SKM-1 treated with dmso at 0.1 percent for 144 hours (cell line): Measurements from ENCODE around the gene USP17L12.
"Not testable (repeated sequence)": the region's sequence is repeated elsewhere in the genome, so short reads cannot be mapped to it uniquely, and the experiment has no call there.

Source experiments
- DNase-seq: peaks from one replicate; lab custom pipeline; 2025; ENCODE audit not compliant: unreplicated experiment; lab: John Stamatoyannopoulos, UW

Gene USP17L12, protein sequence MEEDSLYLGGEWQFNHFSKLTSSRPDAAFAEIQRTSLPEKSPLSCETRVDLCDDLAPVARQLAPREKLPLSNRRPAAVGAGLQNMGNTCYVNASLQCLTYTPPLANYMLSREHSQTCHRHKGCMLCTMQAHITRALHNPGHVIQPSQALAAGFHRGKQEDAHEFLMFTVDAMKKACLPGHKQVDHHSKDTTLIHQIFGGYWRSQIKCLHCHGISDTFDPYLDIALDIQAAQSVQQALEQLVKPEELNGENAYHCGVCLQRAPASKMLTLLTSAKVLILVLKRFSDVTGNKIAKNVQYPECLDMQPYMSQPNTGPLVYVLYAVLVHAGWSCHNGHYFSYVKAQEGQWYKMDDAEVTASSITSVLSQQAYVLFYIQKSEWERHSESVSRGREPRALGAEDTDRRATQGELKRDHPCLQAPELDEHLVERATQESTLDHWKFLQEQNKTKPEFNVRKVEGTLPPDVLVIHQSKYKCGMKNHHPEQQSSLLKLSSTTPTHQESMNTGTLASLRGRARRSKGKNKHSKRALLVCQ

DNA sequence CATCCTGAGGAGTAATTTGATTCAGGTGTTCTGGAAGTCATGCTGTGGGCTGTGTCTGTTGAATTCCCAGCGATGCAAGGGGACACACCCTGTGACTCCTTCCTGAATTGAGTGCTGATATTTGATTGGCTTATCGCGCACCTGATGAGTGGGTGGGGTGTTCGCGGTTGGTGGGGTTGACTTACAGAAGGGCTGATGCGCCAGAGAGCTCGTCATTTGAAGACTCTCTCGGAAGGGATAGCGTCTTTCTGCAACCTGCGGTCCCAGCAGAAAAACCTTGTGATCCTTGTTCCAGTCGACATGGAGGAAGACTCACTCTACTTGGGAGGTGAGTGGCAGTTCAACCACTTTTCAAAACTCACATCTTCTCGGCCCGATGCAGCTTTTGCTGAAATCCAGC, at the start of gene USP17L12:
Gene USP17L12 (plus strand): TSS at position 301 of the 400 bp plus-strand sequence. CDS start 0 bp downstream, at position 301.
- DNase-seq: not testable (repeated sequence)

DNA sequence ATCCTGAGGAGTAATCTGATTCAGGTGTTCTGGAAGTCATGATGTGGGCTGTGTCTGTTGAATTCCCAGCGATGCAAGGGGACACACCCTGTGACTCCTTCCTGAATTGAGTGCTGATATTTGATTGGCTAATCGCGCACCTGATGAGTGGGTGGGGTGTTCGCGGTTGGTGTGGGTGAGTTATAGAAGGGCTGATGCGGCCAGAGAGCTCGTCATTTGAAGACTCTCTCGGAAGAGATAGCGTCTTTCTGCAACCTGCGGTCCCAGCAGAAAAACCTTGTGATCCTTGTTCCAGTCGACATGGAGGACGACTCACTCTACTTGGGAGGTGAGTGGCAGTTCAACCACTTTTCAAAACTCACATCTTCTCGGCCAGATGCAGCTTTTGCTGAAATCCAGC, 9.6 kb upstream of the USP17L12 start, which contains the start of gene USP17L10:
Gene USP17L10 (plus strand): TSS at position 301 of the 400 bp plus-strand sequence. CDS start 0 bp downstream, at position 301.
- not testable (repeated sequence) for DNase-seq

DNA sequence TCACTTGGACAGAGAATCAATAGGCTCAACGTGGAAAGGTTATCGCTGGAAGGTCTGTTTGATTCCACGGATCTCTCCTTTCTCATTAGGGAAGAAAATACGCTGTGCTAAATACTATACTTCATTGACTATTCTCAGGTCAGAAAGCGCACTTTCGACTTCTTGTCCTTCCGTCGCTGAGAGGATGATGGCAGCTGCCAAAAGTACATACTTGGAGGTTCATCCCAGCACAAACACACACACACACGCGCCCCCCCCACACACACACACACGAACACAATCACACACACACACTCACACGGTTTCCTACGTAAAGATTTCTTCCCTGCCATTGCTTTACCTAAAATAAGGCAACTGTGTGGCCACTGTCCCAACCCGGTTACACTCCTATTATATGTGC, 5.3 kb upstream of the USP17L12 start:
- not testable (repeated sequence) for DNase-seq

DNA sequence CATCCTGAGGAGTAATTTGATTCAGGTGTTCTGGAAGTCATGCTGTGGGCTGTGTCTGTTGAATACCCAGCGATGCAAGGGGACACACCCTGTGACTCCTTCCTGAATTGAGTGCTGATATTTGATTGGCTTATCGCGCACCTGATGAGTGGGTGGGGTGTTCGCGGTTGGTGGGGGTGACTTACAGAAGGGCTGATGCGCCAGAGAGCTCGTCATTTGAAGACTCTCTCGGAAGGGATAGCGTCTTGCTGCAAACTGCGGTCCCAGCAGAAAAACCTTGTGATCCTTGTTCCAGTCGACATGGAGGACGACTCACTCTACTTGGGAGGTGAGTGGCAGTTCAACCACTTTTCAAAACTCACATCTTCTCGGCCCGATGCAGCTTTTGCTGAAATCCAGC, 4.8 kb upstream of the USP17L12 start, which contains the start of gene USP17L11:
Gene USP17L11 (plus strand): TSS at position 301 of the 400 bp plus-strand sequence. CDS start 0 bp downstream, at position 301.
- not testable (repeated sequence) for DNase-seq

DNA sequence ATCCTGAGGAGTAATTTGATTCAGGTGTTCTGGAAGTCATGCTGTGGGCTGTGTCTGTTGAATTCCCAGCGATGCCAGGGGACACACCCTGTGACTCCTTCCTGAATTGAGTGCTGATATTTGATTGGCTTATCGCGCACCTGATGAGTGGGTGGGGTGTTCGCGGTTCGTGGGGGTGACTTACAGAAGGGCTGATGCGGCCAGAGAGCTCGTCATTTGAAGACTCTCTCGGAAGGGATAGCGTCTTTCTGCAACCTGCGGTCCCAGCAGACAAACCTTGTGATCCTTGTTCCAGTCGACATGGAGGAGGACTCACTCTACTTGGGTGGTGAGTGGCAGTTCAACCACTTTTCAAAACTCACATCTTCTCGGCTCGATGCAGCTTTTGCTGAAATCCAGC, 4.6 kb downstream of the USP17L12 start, which contains the start of gene USP17L13:
Gene USP17L13 (plus strand): TSS at position 301 of the 400 bp plus-strand sequence. CDS start 0 bp downstream, at position 301.
- DNase-seq: not testable (repeated sequence)

DNA sequence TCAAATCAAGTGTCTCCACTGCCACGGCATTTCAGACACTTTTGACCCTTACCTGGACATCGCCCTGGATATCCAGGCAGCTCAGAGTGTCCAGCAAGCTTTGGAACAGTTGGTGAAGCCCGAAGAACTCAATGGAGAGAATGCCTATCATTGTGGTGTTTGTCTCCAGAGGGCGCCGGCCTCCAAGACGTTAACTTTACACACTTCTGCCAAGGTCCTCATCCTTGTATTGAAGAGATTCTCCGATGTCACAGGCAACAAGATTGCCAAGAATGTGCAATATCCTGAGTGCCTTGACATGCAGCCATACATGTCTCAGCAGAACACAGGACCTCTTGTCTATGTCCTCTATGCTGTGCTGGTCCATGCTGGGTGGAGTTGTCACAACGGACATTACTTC, 10.3 kb downstream of the USP17L12 start:
- not testable (repeated sequence) for DNase-seq

DNA sequence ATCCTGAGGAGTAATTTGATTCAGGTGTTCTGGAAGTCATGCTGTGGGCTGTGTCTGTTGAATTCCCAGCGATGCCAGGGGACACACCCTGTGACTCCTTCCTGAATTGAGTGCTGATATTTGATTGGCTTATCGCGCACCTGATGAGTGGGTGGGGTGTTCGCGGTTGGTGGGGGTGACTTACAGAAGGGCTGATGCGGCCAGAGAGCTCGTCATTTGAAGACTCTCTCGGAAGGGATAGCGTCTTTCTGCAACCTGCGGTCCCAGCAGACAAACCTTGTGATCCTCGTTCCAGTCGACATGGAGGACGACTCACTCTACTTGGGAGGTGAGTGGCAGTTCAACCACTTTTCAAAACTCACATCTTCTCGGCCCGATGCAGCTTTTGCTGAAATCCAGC, 14.1 kb downstream of the USP17L12 start, which contains the start of gene USP17L15:
Gene USP17L15 (plus strand): TSS at position 301 of the 400 bp plus-strand sequence. CDS start 0 bp downstream, at position 301.
- not testable (repeated sequence) for DNase-seq

DNA sequence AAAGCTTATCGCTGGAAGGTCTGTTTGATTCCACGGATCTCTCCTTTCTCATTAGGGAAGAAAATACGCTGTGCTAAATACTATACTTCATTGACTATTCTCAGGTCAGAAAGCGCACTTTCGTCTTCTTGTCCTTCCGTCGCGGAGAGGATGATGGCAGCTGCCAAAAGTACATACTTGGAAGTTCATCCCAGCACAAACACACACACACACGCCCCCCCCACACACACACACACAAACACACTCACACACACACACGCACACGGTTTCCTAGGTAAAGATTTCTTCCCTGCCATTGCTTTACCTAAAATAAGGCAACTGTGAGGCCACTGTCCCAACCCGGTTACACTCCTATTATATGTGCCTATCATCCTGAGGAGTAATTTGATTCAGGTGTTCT, 18.5 kb downstream of the USP17L12 start:
- DNase-seq: not testable (repeated sequence)

DNA sequence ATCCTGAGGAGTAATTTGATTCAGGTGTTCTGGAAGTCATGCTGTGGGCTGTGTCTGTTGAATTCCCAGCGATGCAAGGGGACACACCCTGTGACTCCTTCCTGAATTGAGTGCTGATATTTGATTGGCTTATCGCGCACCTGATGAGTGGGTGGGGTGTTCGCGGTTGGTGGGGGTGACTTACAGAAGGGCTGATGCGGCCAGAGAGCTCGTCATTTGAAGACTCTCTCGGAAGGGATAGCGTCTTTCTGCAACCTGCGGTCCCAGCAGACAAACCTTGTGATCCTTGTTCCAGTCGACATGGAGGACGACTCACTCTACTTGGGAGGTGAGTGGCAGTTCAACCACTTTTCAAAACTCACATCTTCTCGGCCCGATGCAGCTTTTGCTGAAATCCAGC, 23.6 kb downstream of the USP17L12 start, which contains the start of gene USP17L17:
Gene USP17L17 (plus strand): TSS at position 301 of the 400 bp plus-strand sequence. CDS start 0 bp downstream, at position 301.
- not testable (repeated sequence) for DNase-seq

DNA sequence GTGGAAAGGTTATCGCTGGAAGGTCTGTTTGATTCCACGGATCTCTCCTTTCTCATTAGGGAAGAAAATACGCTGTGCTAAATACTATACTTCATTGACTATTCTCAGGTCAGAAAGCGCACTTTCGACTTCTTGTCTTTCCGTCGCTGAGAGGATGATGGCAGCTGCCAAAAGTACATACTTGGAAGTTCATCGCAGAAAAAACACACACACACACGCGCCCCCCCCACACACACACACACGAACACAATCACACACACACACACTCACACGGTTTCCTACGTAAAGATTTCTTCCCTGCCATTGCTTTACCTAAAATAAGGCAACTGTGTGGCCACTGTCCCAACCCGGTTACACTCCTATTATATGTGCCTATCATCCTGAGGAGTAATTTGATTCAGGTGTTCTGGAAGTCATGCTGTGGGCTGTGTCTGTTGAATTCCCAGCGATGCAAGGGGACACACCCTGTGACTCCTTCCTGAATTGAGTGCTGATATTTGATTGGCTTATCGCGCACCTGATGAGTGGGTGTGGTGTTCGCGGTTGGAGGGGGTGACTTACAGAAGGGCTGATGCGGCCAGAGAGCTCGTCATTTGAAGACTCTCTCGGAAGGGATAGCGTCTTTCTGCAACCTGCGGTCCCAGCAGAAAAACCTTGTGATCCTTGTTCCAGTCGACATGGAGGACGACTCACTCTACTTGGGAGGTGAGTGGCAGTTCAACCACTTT, 28.2 kb downstream of the USP17L12 start, which contains the start of gene USP17L18:
Gene USP17L18 (plus strand): TSS at position 678 of the 728 bp plus-strand sequence. CDS start 0 bp downstream, at position 678.
- not testable (repeated sequence) for DNase-seq

DNA sequence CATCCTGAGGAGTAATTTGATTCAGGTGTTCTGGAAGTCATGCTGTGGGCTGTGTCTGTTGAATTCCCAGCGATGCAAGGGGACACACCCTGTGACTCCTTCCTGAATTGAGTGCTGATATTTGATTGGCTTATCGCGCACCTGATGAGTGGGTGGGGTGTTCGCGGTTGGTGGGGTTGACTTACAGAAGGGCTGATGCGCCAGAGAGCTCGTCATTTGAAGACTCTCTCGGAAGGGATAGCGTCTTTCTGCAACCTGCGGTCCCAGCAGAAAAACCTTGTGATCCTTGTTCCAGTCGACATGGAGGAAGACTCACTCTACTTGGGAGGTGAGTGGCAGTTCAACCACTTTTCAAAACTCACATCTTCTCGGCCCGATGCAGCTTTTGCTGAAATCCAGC, 33.1 kb downstream of the USP17L12 start, which contains the start of gene USP17L19:
Gene USP17L19 (plus strand): TSS at position 301 of the 400 bp plus-strand sequence. CDS start 0 bp downstream, at position 301.
- not testable (repeated sequence) for DNase-seq

DNA sequence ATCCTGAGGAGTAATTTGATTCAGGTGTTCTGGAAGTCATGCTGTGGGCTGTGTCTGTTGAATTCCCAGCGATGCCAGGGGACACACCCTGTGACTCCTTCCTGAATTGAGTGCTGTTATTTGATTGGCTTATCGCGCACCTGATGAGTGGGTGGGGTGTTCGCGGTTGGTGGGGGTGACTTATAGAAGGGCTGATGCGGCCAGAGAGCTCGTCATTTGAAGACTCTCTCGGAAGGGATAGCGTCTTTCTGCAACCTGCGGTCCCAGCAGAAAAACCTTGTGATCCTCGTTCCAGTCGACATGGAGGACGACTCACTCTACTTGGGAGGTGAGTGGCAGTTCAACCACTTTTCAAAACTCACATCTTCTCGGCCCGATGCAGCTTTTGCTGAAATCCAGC, 37.9 kb downstream of the USP17L12 start, which contains the start of gene USP17L20:
Gene USP17L20 (plus strand): TSS at position 301 of the 400 bp plus-strand sequence. CDS start 0 bp downstream, at position 301.
- not testable (repeated sequence) for DNase-seq

DNA sequence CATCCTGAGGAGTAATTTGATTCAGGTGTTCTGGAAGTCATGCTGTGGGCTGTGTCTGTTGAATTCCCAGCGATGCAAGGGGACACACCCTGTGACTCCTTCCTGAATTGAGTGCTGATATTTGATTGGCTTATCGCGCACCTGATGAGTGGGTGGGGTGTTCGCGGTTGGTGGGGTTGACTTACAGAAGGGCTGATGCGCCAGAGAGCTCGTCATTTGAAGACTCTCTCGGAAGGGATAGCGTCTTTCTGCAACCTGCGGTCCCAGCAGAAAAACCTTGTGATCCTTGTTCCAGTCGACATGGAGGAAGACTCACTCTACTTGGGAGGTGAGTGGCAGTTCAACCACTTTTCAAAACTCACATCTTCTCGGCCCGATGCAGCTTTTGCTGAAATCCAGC, 42.6 kb downstream of the USP17L12 start, which contains the start of gene USP17L21:
Gene USP17L21 (plus strand): TSS at position 301 of the 400 bp plus-strand sequence. CDS start 0 bp downstream, at position 301.
- not testable (repeated sequence) for DNase-seq

DNA sequence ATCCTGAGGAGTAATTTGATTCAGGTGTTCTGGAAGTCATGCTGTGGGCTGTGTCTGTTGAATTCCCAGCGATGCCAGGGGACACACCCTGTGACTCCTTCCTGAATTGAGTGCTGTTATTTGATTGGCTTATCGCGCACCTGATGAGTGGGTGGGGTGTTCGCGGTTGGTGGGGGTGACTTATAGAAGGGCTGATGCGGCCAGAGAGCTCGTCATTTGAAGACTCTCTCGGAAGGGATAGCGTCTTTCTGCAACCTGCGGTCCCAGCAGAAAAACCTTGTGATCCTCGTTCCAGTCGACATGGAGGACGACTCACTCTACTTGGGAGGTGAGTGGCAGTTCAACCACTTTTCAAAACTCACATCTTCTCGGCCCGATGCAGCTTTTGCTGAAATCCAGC, 47.4 kb downstream of the USP17L12 start, which contains the start of gene USP17L22:
Gene USP17L22 (plus strand): TSS at position 301 of the 400 bp plus-strand sequence. CDS start 0 bp downstream, at position 301.
- not testable (repeated sequence) for DNase-seq
